NCI-H1092 (cell line): Measurements from ENCODE around the gene ARRB1.

Source experiments
- DNase-seq: peaks from one replicate; lab custom pipeline; 2025; lab: John Stamatoyannopoulos, UW

Gene ARRB1

GRCh38 chr11:75246671-75247350 lies 104.7 kb downstream of the ARRB1 start:
- DNase-seq: no peak

GRCh38 chr11:75246006-75246670 lies 105.3 kb downstream of the ARRB1 start:
- no peak for DNase-seq

- DNase-seq: no peak
Measured at GRCh38 chr11:75245356-75246005, 106.0 kb downstream of the ARRB1 start.

DNA sequence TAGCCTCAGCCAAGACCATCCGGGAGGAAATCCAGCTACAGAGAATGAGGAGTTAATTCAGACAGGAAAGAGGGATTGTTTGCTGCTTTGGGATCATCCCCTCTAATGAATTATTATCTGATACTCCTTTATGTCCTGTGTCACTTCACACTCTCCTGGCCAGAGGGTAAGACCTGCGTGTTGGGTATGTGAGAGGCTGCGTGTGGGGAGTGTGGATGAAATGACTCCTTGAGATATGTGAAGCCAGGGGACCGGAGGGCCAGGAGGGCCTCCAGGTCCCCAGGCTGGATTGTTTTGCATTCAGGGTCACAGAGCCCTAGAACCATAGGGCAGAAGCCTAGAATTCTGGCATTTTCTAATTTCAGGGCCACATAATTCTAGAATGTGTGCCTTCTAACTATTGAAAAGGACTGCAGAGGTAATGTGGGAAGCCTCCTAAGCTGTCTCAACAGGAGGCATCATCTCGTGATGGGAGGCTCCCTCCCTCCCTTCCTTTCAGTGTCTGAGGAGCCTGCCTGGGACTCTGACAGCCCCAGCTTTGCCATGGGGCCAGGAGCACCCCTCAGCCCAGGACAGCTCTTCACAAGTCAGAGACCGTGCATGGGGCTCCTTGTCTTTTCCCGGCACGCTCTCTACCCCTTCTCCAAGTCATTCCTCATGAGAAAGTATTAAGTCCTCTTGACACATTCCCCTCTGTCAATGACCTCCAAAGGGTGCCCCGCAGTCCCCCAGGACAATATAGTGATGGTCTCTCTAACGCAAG lies 107.2 kb downstream of the ARRB1 start:
- DNase-seq: no peak

DNA sequence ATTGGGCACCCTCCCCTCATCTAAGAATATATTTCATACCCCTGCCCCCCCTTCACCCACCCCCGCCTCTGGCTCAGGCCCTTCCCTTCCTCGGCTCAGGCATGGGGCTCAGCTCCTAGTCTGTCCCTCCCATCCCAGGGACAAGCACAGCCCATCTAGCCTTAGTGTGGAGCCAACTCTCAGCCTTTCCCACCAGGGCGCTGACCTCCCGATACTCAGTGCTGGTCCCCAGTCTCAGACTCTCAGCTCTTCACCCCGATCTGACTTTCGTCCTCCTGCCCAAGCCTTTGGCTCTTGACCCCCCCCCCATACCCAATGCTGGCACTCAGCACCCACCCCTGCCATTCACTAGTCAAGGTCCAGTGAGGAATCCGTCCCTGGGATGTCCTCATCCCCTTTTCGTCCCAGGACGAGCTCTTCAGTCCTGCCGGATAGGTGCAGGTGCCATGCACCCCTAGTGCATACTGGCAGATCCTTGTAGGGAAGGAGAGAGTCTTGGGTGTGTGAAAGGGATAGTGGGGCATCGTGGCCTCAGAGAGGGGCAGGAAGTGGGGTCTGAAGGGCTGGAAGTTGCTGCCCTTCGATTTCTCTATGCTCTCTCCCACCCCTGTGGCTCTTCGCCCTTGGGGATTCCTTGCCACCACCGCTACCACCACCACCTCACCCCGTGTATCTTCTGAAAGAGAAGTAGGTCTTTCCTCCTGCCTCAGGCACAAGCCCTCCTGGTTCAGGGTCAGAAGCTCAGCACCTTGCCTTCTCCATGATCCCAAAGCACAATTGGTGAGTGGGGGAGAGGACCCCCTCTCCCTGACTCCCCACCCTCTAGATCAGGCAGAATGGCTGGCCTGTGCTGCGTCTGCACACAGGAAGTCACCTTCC lies 108.5 kb downstream of the ARRB1 start:
- DNase-seq: no peak

GRCh38 chr11:75241906-75242644 lies 109.4 kb downstream of the ARRB1 start:
- no peak for DNase-seq

GRCh38 chr11:75241036-75241905 lies 110.2 kb downstream of the ARRB1 start:
- DNase-seq: peak; percentile 83

GRCh38 chr11:75240311-75241035 lies 111.0 kb downstream of the ARRB1 start, which contains the start of gene TPBGL:
Gene TPBGL (plus strand): TSS chr11:75240774. CDS start chr11:75241050, 276 bp downstream.
- no peak for DNase-seq

DNA sequence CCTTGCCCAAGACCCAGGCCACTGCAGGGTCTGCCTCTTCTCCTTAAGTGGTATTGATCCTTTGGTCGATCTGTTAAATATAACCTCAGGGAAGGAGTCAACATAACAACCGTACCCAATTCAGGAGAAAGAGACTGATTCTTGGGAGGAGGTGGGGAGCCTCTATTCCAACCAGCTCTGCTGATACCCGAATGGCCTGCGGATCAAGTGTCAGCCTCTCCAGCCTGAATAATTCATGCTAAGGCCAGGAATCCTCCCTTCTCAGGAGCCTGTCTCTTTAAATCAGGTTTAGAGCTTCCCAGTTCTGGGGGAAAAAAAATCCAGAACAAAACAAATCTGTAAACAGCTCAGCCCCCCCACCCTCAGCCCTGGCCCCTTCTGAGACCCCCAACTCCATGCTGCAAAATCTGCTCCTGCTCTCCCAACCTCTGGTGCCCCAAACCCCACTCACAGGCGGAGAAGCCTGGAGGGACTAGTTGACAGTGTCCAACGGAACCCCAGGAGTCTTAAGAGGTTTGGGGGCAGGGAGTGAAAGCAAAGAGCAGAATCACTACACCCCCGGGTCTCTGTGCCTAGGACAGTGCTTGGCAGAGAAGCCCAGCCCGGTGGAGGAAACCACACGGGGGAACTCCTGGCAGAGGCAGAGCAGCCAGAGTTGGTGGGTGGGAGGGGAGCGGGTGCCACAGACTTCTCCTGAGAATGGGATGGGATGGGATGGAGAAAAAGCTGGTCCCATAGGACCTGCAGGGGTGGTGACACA lies 111.8 kb downstream of the ARRB1 start:
- DNase-seq: no peak

DNA sequence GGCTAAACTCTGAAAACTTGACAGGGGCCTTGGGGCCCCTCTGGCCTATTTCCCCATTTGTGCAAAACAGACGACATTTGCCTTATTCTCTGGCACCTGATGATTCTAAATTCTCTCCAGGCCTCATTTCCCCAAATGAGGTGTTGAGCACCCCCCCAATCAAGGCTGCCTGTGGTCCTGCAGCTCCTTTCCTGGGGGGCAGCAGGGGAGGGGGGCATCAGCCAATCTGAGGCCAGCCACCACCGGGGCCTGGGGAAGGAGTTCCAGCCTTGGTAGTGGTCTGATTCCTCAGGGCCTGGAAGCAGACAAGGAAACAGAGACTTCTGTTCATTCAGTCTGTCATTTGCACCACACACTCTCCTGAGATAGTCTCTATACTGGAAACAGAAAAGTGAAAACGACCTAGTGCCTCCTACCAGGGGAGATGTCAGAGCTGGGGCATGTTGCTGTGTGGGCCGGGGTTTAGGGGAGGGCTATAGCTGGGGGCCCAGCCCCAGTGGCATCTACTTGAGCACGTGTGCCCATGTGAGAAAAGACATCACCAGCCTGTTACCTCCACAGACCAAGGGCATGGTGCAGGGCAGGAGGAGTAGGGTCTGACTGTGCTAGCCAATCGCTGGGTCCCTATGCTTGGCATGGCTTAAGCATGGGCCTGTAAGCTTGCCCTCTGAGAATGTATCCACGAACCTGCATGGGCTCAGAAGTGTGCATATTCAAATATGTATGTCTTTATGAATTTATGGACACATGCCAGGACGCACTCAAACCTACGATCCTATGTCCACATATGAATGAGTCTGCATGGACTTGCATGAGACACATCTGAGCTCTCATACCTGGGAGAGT lies 112.6 kb downstream of the ARRB1 start:
- no peak for DNase-seq

- no peak for DNase-seq
Measured at GRCh38 chr11:75237050-75237449, 114.4 kb downstream of the ARRB1 start.

- DNase-seq: no peak
Measured at GRCh38 chr11:75236062-75236461, 115.4 kb downstream of the ARRB1 start.

DNA sequence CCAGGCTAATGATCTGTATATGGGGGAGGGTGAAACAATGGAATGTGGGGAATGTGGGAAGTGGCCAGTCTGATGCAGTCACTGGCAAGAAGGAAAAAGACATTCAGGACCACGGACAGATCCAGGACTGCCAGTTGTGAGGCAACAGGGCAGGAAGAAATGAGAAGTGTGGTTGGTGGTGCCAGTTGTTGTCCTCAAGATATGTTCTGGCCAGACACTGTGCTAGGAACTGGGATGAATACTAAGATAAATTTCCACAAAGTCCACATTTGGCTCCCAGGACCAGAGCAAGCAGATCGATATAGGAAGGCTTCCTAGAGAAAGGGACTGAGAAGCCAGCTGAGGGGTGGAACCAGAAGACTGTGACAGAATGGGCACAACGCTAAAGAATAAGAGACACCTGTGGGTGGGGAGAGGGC lies 117.7 kb downstream of the ARRB1 start:
- DNase-seq: no peak

DNA sequence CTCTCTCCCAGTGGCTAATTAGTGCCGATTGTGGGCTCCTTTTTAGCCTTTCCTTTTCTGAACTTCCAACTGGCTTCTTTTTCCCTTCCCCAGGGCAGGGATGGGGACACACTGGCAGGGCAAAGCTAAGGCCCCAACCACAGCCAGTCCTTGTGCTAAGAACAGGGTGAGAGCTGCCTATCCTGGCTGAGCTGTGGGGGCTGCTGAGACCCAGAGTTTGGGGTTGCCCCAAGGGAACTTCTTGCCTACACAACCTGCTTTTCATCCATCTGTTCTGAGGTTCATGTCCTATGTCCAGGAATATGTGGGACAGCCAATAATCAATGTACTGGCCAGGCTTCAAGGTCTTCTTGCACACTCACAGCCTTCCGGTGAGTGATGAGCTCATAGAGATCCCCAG lies 120.8 kb downstream of the ARRB1 start:
- no peak for DNase-seq

- peak; percentile 9 for DNase-seq
Measured at GRCh38 chr11:75229466-75229865, 122.0 kb downstream of the ARRB1 start.

DNA sequence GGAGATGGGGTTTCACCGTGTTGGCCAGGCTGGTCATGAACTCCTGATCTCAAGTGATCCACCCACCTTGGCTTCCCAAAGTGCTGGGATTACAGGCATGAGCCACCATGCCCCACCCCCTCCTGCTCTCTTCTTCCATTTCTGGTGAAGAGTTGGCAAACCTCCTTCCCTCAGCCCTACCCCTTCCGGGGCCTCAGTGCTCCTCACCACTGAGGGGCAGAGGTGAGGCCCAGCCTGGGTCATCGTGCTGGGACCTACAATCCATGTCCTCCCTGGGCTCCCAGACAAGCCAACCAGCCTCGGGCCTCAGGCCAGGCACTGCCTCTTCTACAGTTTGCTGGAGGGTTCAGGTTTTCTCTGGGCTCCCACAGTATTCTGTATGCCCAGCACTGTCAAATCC lies 125.7 kb downstream of the ARRB1 start:
- no peak for DNase-seq

GRCh38 chr11:75223954-75224643 lies 127.4 kb downstream of the ARRB1 start:
- no peak for DNase-seq
